SU-DHL-6 (cell line): Measurements from ENCODE around the gene SMARCAL1.

Source experiments
- H2AFZ ChIP-seq: fragments of 200-600 bp; sonication (generic); 2 replicates; pipeline ENCODE4 v1.6.1; 2014; ENCODE audit warnings: low read depth, mild to moderate bottlenecking, moderate library complexity, mixed read lengths, antibody characterized with exemption, low read length; ENCODE audit not compliant: severe bottlenecking
- H3F3A ChIP-seq: fragments of 200-600 bp; shearing (Covaris generic); 2 replicates; pipeline ENCODE4 v1.6.0; 2016; ENCODE audit warnings: antibody characterized with exemption, mild to moderate bottlenecking; ENCODE audit not compliant: insufficient read depth
- H3K27ac ChIP-seq: fragments of 200-600 bp; sonication (generic); 2 replicates; pipeline ENCODE4 v1.5.1; 2016; ENCODE audit warnings: low read depth, mild to moderate bottlenecking, low read length, moderate library complexity, mixed read lengths
- H3K27me3 ChIP-seq: fragments of 200-600 bp; sonication (generic), shearing (Covaris generic); 2 replicates; pipeline ENCODE4 v1.6.0; 2014; ENCODE audit warnings: mild to moderate bottlenecking, low read length
- H3K36me3 ChIP-seq: fragments of 200-600 bp; sonication (generic); 2 replicates; pipeline ENCODE4 v1.6.1; 2014; ENCODE audit warnings: mild to moderate bottlenecking, low read length, mixed read lengths
- H3K4me2 ChIP-seq: fragments of 300-600, 200-600 bp; shearing (Covaris generic), sonication (generic); 2 replicates; pipeline ENCODE4 v1.6.0; 2014; ENCODE audit warnings: low read length, low read depth, mild to moderate bottlenecking; ENCODE audit not compliant: poor library complexity, severe bottlenecking
- H3K4me3 ChIP-seq: fragments of 200-600 bp; sonication (generic); 2 replicates; pipeline ENCODE4 v1.5.1; 2014; ENCODE audit warnings: antibody characterized with exemption, low read length, mild to moderate bottlenecking, mixed read lengths; ENCODE audit not compliant: insufficient read depth, poor library complexity, severe bottlenecking
- H3K79me2 ChIP-seq: fragments of 200-600 bp; sonication (generic); 2 replicates; pipeline ENCODE4 v1.6.1; 2014; ENCODE audit warnings: mild to moderate bottlenecking, low read length, moderate library complexity; ENCODE audit not compliant: insufficient read depth
- H3K9ac ChIP-seq: fragments of 200-600 bp; sonication (generic); 2 replicates; pipeline ENCODE4 v1.7.0; 2014; ENCODE audit warnings: mild to moderate bottlenecking, low read length
- H3K9me2 ChIP-seq: fragments of 200-600 bp; sonication (generic); replicated peaks from 2 replicates; pipeline ENCODE4 v1.6.1; 2014; ENCODE audit warnings: low read length; ENCODE audit not compliant: insufficient read depth
- H3K9me3 ChIP-seq: fragments of 200-600 bp; sonication (generic); 2 replicates; pipeline ENCODE4 v1.6.1; 2014; ENCODE audit warnings: low read length, mixed read lengths; ENCODE audit not compliant: insufficient read depth
- H4K20me1 ChIP-seq: fragments of 200-600 bp; sonication (generic); 2 replicates; pipeline ENCODE4 v1.6.1; 2014; ENCODE audit warnings: low read depth, mild to moderate bottlenecking, antibody characterized with exemption, low read length, moderate library complexity, mixed read lengths
- EZH2phosphoT487 ChIP-seq: fragments of 200-600 bp; sonication (generic), shearing (Covaris generic); conservative IDR thresholded peaks from 2 replicates; pipeline ENCODE4 v1.6.1; 2018; ENCODE audit warnings: mild to moderate bottlenecking, antibody characterized with exemption, low read length, moderate library complexity, mixed read lengths
- TF ChIP-seq, protein P1 (sequence below): fragments of 200-600 bp; sonication (generic); IDR thresholded peaks from one replicate; pipeline ENCODE4 v1.5.1; 2017; ENCODE audit warnings: antibody characterized with exemption, mild to moderate bottlenecking, low read length, moderate library complexity; ENCODE audit not compliant: insufficient read depth, poor library complexity, severe bottlenecking

SMARCAL1 gene

GRCh38 chr2:216365518-216365917, 46.8 kb upstream of the SMARCAL1 start:
- Histone ChIP-seq H3K27ac (no peak overlapping the region), H3K4me2 (no peak overlapping the region), H3K36me3 (no peaks in the 10 kb centered on the region), H3K79me2 (no peaks in the 10 kb centered on the region), H4K20me1 (no peaks in the 10 kb centered on the region), H3F3A (no peaks in the 10 kb centered on the region), H3K9ac (no peak overlapping the region), H3K9me2 (no peaks in the 10 kb centered on the region), H3K9me3 (no peaks in the 10 kb centered on the region), H3K4me3 (no peak overlapping the region), H3K27me3 (no peaks in the 10 kb centered on the region), H2AFZ (no peak overlapping the region)
- no peak for TF ChIP-seq EZH2phosphoT487
- TF ChIP-seq, protein P1, sequence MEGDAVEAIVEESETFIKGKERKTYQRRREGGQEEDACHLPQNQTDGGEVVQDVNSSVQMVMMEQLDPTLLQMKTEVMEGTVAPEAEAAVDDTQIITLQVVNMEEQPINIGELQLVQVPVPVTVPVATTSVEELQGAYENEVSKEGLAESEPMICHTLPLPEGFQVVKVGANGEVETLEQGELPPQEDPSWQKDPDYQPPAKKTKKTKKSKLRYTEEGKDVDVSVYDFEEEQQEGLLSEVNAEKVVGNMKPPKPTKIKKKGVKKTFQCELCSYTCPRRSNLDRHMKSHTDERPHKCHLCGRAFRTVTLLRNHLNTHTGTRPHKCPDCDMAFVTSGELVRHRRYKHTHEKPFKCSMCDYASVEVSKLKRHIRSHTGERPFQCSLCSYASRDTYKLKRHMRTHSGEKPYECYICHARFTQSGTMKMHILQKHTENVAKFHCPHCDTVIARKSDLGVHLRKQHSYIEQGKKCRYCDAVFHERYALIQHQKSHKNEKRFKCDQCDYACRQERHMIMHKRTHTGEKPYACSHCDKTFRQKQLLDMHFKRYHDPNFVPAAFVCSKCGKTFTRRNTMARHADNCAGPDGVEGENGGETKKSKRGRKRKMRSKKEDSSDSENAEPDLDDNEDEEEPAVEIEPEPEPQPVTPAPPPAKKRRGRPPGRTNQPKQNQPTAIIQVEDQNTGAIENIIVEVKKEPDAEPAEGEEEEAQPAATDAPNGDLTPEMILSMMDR = no peak

- no peaks in the 10 kb centered on the region for H4K20me1 ChIP-seq
- no peaks in the 10 kb centered on the region for H3K27me3 ChIP-seq
- H3K4me3 ChIP-seq = no peak overlapping the region
- H3K9me2 ChIP-seq = no peaks in the 10 kb centered on the region
- H3K27ac ChIP-seq = no peak overlapping the region
- no peak for TF ChIP-seq EZH2phosphoT487
- TF ChIP-seq, protein P1 = no peak
- no peak overlapping the region for H2AFZ ChIP-seq
- H3K36me3 ChIP-seq = no peaks in the 10 kb centered on the region
- no peaks in the 10 kb centered on the region for H3K9me3 ChIP-seq
- H3K9ac ChIP-seq = no peak overlapping the region
- H3F3A ChIP-seq = no peaks in the 10 kb centered on the region
- H3K4me2 ChIP-seq = no peak overlapping the region
- H3K79me2 ChIP-seq = no peaks in the 10 kb centered on the region
Observed at GRCh38 chr2:216366777-216367471, 45.4 kb upstream of the SMARCAL1 start.

- no peak overlapping the region for H3K4me2 ChIP-seq
- no peak for TF ChIP-seq EZH2phosphoT487
- TF ChIP-seq, protein P1 = no peak
- no peaks in the 10 kb centered on the region for H3K79me2 ChIP-seq
- no peaks in the 10 kb centered on the region for H3F3A ChIP-seq
- H3K9ac ChIP-seq = no peak overlapping the region
- no peaks in the 10 kb centered on the region for H3K9me3 ChIP-seq
- no peak overlapping the region for H3K27ac ChIP-seq
- H4K20me1 ChIP-seq = no peaks in the 10 kb centered on the region
- H3K27me3 ChIP-seq = no peaks in the 10 kb centered on the region
- no peaks in the 10 kb centered on the region for H3K9me2 ChIP-seq
- H3K36me3 ChIP-seq = no peaks in the 10 kb centered on the region
- H2AFZ ChIP-seq = no peak overlapping the region
- H3K4me3 ChIP-seq = no peak overlapping the region
Observed at GRCh38 chr2:216369821-216370220, 42.5 kb upstream of the SMARCAL1 start.
